ENCODE results near the gene REC114. TPM values are rescaled to one million over a fixed set of nuclear protein-coding genes. Genes with fewer than 3 reads are reported as not detected.

Gene REC114
- polyA plus RNA-seq, 1 donor (not counting 4 experiments of a cell fraction or from before 2014, with no cell fraction given), result not detected

GRCh38 chr15:73457334-73457733, 14.4 kb downstream of the REC114 start:
- FAIRE-seq, result no peak
- H3K27me3 ChIP-seq (ENCODE audit: control insufficient read depth, extremely low read depth, insufficient read depth, low read length), result peaks cover 12% of the 10 kb centered on the region
- H3K9ac ChIP-seq (ENCODE audit: control insufficient read depth, extremely low read depth, insufficient read depth, low read length), result no peak overlapping the region
- H4K20me1 ChIP-seq (ENCODE audit: control insufficient read depth, extremely low read depth, insufficient read depth, low read length), result no peaks in the 10 kb centered on the region
- H3K79me2 ChIP-seq (ENCODE audit: control insufficient read depth, insufficient read depth, low read length), result no peaks in the 10 kb centered on the region
- no peaks in the 10 kb centered on the region for H3K9me1 ChIP-seq (ENCODE audit: control insufficient read depth, extremely low read depth, insufficient read depth, low read length)
- TF ChIP-seq CTCF (optimal IDR thresholded peaks at IDR 0.05 in 1 of 3, IDR thresholded peaks at IDR 0.05 in 1 of 3, conservative IDR thresholded peaks at IDR 0.05 in 1 of 3; ENCODE audit: extremely low read depth in 1 of 3, insufficient read depth in 2 of 3, low read length in 3 of 3) (no peak), EZH2 (IDR thresholded peaks at IDR 0.05; ENCODE audit: low read length) (no peak)
- H3K9me3 ChIP-seq (ENCODE audit: control insufficient read depth, low read depth, low read length), result no peaks in the 10 kb centered on the region
- no peak for DNase-seq (ENCODE audit: low read depth, low spot score)
- H3K4me1 ChIP-seq (ENCODE audit: control insufficient read depth, extremely low read depth, insufficient read depth, low read length), result no peaks in the 10 kb centered on the region
- no peak overlapping the region for H2AFZ ChIP-seq (ENCODE audit: control insufficient read depth, low read length)
- no peaks in the 10 kb centered on the region for H3K36me3 ChIP-seq (ENCODE audit: control insufficient read depth in 2 of 2, extremely low read depth in 1 of 2, insufficient read depth in 2 of 2, low read length in 2 of 2)
- dilution Hi-C loops (cut with MboI; ENCODE audit: extremely low pct_ligation_motif_present, low sequenced_read_pairs), result no loop called here
- no peak overlapping the region for H3K4me3 ChIP-seq (ENCODE audit: control insufficient read depth in 2 of 3, extremely low read depth in 1 of 3, insufficient read depth in 2 of 3, low read depth in 1 of 3, low read length in 3 of 3)
- H3K4me2 ChIP-seq (ENCODE audit: control insufficient read depth, extremely low read depth, insufficient read depth, low read depth, low read length), result no peak overlapping the region
- H3K27ac ChIP-seq (ENCODE audit: control insufficient read depth, insufficient read depth, low read length), result no peak overlapping the region

- Histone ChIP-seq H3K4me3 (ENCODE audit: control insufficient read depth in 2 of 3, extremely low read depth in 1 of 3, insufficient read depth in 2 of 3, low read depth in 1 of 3, low read length in 3 of 3) (no peak overlapping the region), H3K27ac (ENCODE audit: control insufficient read depth, insufficient read depth, low read length) (no peak overlapping the region), H3K4me1 (ENCODE audit: control insufficient read depth, extremely low read depth, insufficient read depth, low read length) (no peaks in the 10 kb centered on the region), H3K9me1 (ENCODE audit: control insufficient read depth, extremely low read depth, insufficient read depth, low read length) (no peaks in the 10 kb centered on the region), H3K9me3 (ENCODE audit: control insufficient read depth, low read depth, low read length) (no peaks in the 10 kb centered on the region), H3K36me3 (ENCODE audit: control insufficient read depth in 2 of 2, extremely low read depth in 1 of 2, insufficient read depth in 2 of 2, low read length in 2 of 2) (no peaks in the 10 kb centered on the region), H4K20me1 (ENCODE audit: control insufficient read depth, extremely low read depth, insufficient read depth, low read length) (no peaks in the 10 kb centered on the region), H3K27me3 (ENCODE audit: control insufficient read depth, extremely low read depth, insufficient read depth, low read length) (peaks cover 12% of the 10 kb centered on the region), H3K79me2 (ENCODE audit: control insufficient read depth, insufficient read depth, low read length) (no peaks in the 10 kb centered on the region), H3K4me2 (ENCODE audit: control insufficient read depth, extremely low read depth, insufficient read depth, low read depth, low read length) (no peak overlapping the region), H2AFZ (ENCODE audit: control insufficient read depth, low read length) (no peak overlapping the region), H3K9ac (ENCODE audit: control insufficient read depth, extremely low read depth, insufficient read depth, low read length) (no peak overlapping the region)
- no peak for DNase-seq (ENCODE audit: low read depth, low spot score)
- dilution Hi-C loops (cut with MboI; ENCODE audit: extremely low pct_ligation_motif_present, low sequenced_read_pairs), result no loop called here
- no peak for TF ChIP-seq CTCF (optimal IDR thresholded peaks at IDR 0.05 in 1 of 3, IDR thresholded peaks at IDR 0.05 in 1 of 3, conservative IDR thresholded peaks at IDR 0.05 in 1 of 3; ENCODE audit: extremely low read depth in 1 of 3, insufficient read depth in 2 of 3, low read length in 3 of 3)
- TF ChIP-seq EZH2 (IDR thresholded peaks at IDR 0.05; ENCODE audit: low read length), result no peak
- no peak for FAIRE-seq
These were observed 17.7 kb downstream of the REC114 start for GRCh38 chr15:73460662-73461061.
